ENCODE results near the gene COPZ1.

- TF ChIP-seq, protein P1, sequence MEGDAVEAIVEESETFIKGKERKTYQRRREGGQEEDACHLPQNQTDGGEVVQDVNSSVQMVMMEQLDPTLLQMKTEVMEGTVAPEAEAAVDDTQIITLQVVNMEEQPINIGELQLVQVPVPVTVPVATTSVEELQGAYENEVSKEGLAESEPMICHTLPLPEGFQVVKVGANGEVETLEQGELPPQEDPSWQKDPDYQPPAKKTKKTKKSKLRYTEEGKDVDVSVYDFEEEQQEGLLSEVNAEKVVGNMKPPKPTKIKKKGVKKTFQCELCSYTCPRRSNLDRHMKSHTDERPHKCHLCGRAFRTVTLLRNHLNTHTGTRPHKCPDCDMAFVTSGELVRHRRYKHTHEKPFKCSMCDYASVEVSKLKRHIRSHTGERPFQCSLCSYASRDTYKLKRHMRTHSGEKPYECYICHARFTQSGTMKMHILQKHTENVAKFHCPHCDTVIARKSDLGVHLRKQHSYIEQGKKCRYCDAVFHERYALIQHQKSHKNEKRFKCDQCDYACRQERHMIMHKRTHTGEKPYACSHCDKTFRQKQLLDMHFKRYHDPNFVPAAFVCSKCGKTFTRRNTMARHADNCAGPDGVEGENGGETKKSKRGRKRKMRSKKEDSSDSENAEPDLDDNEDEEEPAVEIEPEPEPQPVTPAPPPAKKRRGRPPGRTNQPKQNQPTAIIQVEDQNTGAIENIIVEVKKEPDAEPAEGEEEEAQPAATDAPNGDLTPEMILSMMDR (IDR thresholded peaks at IDR 0.05) = no peak
- TF ChIP-seq POLR2A (IDR thresholded peaks at IDR 0.05) = no peak
These were observed 52.1 kb downstream of the COPZ1 start for GRCh38 chr12:54377007-54377406.

All from thyroid gland (tissue), 4 donors.